Stimulated activated CD4-positive, alpha-beta T cell treated with anti-CD3 and anti-CD28 coated beads, Interleukin-2, amount 100 ng/mL, for 24 hours (primary cell): ENCODE data around the gene SLC36A3.

ENCODE experiments used
- DNase-seq, 2 donors: peaks; one replicate each; pipeline ENCODE4 v3.0.0-alpha.2; 2020

The SLC36A3 gene

DNA sequence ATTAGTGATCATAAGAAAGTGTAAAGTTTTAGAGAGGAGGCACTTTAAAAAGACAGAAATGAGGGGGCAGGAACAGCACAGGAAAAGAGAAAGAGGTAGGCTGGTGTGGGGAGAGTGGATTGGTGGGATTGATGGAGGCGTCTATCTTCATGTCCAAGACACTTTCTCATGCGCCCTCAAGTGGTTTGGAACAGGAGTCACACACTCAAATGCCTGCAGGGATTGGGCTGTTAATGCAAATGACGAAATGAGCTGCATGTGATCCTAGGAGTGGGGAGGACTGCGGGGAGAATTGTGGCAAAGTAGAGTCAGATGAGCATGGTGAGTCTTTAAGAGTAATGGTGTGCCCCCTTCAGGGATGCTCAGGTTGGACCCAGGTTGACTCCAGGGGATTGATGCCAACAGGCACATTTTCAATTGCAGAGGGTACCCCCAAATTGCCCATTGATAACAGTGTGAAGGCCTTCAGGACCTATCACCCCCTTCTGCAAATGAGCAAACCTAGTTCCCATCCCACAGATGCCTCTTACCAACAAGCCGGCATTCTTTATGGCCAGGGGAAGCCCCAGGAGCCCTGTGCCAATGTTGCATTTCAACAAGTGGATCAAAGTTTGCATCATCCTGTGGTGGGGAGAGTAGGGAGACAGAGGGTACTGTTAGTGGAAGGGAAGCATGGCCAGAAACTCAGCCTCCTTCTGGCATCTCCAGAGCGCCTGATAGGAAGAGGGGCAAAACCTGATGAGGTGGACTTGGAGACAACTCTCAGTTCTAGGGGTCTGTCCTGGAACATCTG lies 5.3 kb downstream of the SLC36A3 start:
- peak in 1 of 2 donors; percentile 3 for DNase-seq

DNA sequence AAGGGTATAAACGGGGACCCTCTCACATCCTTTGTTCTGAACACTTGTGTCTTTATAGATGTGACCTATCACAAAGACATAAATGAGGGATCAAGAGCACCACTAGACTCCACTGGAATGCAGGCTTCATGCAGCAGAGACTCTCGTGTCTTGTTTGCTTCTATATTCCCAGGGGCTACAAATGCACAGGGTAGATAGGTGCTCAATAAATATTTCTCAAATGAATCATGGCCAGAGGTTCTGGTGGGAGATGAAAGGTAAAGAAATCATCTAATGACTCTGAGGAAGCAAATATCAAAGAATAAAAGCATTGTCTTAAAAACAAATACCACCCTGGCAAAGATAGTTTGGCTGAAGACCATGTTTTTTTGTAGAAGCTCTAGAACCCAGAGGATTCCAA lies 6.6 kb downstream of the SLC36A3 start:
- DNase-seq: no peak

DNA sequence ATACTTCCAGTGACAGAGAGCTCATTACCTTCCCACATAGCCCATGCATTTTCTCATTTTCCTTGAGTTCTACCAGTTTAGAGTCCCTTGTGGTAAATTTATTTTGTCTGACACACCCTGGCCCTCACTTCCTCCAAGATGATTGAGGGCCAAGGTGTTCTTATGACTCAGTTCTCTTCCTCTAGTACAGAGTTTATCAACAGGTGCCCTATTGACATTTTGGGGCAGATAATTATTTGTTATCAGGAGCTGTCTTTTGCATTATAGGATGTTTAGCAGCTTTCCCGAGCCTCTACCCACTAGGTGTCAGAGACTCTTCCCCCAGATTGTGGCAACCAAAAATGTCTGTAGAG lies 7.1 kb downstream of the SLC36A3 start:
- DNase-seq: no peak

DNA sequence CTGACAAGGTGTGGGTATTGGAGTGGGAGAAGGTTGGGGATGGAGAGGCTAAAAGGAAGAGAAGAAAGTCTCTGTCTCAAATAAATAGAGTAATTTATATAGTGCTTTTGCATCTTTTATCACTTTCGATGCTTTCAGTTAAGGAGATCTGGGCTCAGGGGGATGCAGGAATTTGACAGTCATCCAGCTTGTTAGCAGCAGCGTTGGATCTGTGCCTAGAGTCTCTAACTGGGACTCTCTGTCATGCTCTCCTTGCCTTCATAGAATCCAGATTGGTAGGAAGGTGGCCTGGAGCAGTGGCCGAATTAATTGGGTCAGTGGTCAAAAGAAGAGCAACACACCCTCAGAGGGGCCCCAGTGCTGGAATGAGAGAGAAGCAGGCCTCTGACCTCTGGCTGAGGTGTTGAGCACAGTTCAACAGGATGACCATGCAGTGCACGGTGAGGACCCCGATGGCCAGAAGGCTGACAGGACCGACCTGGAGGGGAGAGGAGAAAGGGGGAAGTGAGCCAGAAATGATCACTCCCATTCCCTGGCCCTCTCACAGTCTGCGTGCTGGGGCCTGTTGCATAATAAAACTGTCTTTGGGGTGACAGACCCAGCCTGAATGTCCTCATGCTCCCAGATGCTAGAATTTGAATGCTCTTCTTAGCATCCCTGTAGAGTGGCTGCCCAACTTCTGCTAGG lies 7.6 kb downstream of the SLC36A3 start:
- DNase-seq: no peak

DNA sequence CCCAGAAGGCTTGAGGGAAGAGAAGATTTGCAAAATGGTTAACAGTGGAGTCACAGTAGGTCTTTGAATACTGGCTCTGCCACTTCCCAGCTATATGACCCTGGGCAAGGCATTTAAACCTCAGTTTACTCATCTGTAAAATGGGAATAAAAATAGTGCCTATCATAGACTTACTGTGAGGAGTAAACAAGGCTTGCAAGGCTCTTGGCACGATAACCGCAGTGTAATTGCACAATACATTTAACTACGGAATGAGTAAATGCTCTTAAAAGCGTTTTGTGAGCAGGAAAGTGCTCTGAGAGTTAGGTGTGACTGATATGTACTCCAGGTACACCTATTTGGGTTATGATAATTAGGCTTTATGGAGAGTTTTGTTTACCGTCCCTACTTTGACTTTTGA lies 8.4 kb downstream of the SLC36A3 start:
- no peak for DNase-seq

DNA sequence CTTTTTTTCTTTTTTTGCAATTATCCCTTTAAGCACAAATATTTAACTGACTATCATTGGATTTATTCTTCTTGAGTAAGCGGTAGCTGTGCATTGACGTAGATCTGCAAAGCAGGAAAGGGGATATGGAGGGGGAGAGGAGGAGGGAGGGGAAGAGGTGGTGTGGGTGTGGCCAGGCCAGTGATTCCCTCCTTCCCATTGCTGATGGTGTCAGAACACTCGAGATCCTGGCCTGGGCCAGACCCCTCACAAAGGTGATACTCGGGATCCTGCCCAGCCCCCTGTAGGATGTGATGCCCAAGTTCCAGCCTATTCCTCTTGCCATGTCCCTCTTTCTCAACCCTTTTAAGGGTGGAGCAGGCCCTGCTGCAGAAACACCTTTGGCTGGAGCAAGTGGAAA lies 9.9 kb downstream of the SLC36A3 start:
- no peak for DNase-seq

DNA sequence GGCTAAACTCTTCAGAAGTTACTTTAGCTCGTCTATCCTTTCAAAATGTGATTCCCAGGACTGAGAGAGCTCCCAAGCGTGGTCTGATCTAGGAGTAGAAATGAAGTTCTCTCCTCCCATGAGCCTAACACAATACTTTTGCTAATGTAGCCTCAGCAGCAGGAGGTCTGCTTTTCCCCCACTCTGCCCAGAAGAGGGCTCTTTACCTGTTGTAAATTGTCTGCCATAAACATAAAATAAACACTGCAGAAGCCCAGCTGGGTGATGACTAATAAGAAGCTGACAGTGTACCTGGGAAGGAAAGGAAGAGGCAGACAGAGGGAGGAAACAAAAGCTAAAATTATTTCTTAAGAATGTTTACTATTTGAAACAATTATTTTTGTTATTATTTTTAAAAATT lies 15.4 kb downstream of the SLC36A3 start:
- no peak for DNase-seq

DNA sequence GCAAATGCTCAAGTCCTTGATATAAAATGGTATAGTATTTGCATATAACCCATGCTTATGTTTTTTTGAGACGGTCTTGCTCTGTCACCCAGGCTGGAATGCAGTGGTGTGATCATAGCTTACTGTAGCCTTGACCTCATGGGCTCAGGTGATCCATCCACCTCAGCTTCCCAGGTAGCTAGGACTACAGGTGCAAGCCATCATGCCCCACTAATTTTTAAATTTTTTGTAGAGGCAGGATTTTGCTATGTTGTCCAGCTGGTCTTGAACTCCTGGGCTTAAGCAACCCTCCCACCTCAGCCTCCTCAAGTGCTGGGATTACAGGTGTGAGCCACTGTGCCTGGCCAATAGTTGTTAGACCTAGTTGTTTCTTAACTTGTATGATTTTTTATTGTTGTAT lies 17.3 kb downstream of the SLC36A3 start:
- no peak for DNase-seq

DNA sequence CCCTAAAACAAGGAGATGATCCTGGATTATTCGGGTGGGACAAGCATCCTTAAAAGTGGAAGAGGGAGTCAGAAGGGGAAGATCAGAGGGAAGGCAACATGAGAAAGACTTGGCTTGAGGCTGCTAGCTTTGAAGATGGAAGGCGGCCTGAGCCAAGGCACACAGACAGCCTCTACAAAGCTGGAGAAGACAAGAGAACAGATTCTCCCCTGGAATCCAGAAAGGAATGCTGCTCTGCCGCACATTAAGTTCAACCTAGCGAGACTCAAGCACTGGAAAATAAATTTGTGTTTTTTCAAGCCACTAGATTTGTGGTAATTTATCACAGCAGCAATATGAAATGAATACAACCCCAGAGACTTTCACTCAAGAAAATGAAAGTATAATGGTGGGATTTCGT lies 17.9 kb downstream of the SLC36A3 start:
- no peak for DNase-seq

DNA sequence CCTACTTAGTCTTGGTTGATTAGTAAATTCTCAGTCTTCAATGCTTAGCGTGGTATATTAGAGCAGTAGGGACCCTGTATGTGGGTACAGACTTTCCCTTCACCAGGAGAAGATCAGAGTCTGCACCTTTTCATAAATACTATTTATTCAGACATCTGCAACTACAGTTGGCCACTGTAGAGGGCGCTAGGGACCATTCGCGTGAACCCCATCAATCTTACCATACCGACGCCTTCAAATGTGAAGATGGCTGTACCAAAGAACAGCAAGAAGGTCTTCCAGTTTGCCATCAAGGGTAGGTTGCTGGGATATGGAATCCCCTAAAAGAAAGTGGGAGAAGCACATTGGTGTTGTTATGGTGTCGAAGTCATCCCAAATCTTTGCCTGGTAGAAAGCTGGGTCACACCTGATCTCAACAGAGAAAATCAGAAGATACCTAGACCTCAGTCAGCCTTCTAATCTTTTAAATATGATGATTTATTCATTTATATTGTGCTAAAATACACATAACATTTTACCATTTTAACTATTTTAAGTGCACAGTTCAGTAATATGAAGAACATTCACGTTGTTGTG lies 19.1 kb downstream of the SLC36A3 start:
- DNase-seq: no peak

DNA sequence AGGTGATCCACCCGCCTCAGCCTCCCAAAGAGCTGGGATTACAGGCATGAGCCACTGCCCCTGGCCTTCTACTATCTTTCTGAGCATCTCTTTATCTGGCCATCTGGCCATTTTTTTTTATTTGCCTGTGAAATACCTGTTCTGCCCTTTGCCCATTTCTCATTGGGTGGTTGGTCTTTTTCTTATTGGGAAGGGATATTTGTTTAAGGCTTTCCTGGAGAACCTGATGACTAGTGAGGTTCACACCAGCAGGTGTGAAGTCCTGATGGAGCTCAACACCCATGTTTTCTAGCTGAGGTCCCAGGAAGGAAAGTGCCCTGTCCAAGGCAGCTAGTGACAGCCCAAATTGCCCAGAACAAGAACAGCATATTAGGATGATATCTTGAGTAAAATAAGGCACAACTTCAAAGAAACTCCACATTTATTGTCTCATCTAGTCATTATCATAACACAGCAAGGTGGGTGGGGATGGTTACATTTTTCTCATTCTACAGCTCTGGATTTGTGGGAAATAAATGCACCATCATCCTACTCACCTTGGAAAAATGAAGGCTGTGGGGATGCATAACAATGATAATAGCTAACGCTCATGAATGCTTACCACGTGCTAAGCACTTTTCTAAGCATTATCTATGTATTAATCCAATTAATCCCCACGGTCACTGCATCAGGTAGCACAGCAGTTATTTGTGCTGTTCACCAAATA lies 20.3 kb downstream of the SLC36A3 start:
- DNase-seq: no peak

DNA sequence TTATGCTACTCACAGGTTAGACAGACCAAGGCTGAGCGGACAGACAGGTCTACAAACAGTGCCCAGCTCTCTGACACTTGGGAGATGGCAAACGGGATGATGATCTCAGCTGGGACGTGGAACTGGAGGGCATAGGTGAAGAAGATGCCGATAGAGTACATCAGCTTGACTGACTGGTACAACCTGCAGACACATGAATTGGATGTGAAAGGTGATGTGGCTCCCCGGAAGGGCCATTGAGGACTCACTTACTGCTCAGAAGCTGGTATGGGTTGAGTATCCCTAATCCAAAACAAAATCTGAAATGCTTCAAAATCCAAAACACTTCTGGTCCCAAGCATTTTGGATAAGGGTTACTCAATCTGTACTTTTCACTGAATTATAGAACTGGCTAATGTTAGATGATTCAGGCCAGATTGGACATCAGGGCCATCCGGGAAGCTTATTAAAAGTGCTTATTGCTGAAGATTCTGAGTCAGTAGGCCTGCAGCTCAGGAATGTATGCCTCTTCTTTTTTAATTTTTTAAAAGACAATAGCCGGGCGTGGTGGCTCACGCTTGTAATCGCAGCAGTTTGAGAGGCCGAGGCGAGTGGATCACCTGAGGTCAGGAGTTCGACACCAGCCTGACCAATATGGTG lies 22.4 kb downstream of the SLC36A3 start:
- DNase-seq: no peak

DNA sequence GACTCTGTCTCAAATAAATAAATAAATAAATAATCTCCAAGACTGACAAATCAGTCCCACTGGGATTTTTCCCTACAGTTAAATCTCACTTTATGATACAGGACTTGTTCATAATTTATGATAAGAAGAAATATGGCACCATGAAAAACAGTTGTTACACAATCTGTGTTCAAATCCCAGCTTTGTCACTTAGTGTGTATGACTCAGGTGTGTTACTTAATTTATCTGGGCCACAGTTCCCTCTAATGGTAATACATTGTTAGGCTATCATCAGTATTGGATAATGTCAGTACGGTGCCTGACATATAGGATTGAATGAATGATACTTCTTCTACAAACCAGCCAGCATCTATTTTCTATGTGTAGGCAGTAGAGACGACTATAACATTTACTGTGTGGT lies 23.1 kb downstream of the SLC36A3 start:
- no peak for DNase-seq

DNA sequence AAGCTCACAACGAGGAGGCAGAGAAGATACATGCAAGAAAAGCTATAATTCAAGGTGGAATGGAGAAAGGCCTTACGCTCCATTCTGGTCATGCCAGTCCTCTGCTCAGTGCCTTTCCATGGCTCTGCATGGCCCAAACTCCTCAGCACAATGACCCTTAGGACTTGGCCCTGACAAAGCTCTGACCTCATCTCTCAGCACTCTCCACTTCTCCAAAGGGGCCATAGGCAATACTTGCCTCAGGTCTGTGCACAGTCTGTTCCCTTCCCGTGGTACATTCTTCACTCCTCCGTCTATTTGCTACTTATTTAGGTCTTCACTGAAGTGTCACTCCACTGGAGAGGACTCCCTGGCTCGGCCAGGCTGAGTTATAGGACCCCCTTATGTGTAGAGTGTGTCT lies 24.7 kb downstream of the SLC36A3 start:
- DNase-seq: no peak

DNA sequence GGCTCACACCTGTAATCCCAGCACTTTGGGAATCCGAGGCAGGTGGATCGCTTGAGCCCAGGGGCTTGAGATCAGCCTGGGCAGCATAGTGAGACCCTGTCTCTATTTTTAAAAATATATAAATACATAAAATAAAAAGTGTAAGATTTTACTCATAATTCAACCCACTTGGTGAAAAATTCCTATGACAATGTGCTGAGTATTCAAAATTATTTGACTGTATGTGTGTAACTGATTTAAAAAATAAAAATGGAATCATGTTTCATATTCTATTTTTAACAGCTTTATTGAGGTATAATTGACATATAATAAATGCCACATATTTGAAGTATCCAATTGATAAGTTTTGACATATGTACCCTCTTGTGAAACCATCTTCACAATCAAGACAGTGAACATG lies 27.8 kb downstream of the SLC36A3 start:
- no peak for DNase-seq

DNA sequence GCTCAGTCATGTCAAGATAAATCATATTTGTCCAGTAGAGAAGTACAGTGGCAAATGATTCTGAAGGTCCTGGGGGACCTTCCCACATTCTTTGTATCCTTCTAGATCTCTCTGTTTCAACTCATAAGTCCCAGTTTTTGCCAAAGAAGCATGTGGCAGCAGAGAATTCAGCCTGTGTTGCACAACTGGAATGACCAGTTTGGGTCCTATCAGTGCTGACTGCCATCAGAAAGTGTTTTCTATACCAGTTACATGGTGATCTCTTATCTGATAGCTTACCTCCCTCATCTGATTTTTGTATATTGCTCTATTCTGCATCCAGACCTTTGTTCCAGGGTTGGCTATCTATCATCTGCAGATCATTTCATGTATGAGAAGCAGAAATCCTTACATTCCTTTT lies 28.9 kb downstream of the SLC36A3 start:
- no peak for DNase-seq

DNA sequence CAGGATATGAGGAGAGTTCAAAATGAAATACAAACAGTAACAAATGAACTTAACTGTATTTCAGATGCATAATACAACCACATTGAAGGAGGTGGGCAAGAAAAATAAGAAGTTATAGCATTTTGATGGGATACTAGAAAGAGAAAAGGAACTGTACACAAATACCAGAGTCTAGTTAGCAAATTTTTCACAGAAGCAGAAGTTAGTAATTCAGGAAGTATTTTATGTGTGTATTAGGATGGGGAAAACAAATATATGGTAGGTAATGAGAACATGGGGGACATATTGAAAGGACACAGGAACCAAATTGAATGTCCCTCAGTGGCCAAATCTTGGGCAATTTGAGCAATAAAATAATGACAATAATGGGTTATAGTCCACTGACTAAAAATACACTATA lies 32.2 kb downstream of the SLC36A3 start:
- no peak for DNase-seq

DNA sequence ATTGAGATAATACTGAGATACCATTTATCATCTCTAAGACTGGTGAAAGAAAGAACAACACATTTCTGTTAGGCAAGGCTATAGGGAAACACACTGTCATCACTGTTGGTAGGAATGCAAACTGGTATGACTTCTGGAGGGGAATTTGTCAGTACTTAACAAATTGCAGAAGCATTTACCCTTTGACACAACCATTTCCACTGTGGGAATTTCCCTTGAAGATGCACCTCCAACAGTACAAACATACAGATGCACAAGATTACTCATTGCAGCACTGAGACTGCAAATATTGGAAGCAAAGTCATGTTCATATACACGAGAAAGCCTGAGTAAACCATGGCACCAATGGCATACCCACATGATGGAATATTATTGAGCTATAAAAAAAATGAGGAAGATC lies 33.0 kb downstream of the SLC36A3 start:
- no peak for DNase-seq

DNA sequence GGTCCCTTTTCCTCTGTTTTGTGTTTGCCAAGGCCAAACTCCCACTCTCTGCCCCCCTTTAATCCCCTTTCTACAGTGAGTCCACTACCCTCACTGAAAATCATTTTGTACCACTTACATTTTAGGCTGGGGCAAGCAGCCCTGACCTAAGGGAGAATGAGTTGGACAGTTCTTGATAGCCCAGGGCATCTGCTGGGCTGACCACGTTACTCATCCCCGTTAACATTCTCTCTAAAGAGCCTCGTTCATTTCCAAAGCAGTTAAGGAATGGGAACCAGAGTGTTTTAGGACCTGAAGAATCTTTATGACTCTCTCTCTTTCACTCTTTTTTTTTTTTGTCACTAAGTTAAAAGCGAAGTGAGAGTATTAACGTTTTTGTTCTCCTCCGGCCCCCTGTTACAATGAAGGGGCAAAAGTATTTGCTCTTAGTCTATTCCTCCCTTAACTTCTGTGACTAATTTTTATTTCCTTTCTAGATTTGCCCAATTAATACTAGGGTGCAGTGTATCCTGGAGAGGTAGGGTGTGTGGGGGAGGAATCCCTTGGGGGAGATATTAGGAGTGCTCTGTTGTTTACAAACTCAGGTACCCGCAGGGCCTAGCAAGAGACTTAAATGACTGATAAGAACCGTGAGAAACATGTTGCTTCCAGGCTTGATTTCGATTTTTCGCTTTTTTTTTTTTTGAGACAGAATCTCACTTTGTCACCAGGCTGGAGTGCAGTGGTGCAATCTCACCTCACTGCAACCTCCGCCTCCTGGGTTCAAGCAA lies 35.9 kb downstream of the SLC36A3 start:
- no peak for DNase-seq

DNA sequence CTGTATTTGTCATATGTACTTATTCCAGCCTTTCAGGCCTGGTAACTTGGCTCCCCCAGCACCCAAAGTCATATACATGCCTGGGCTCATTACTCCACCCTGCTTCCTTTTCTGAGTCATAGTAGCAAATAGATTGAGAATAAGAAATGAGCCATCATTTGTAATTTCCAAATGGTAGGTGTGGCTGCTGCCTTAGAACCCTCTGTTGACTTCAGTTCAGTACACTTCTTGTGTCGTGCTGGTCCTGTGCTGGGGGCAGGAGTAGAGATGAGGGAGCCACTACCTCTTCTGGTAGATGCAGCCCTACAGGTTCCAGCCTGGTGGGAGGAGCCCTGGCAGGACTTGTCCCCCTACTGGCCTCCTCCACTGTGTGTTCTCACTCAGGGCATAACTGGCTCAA lies 39.5 kb downstream of the SLC36A3 start:
- DNase-seq: peak; percentile 27 to 36

DNA sequence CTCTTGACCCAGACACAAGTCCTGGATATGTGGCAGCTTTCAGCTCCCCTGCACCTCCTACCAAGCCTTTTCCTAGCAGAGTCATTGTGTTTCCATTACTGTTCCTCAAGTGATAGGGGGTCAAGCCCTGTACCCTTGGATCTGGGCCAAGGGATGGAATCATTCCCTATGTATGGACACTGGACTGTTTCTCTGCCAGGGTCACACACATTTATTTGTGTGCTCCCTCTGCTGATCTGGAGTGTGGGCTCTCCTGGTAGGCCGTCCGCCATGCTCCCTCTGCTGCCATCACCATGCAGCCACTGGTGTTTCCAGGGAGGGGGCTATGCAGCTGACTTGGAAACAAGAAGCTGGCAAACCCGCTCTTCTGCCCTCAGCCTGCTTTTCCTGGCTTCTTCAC lies 41.0 kb downstream of the SLC36A3 start:
- no peak for DNase-seq

DNA sequence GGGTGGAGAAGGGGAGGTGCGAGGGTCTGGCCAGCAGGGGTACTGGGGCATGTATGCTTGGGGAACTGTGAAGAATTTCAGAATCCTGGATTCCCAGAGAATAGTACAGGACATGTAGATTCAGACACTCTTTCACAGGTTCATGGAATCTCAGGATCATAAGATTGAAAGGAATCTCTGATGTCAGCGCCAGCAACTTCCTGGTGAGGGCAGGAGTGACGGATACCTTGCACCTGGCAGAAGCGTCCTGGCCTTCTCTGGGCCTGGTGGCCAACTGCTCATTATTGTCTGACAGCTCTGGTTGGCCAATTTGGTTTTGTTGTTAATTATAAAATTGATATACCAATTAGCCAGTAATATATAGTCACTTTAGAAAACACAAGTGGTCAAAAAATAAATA lies 43.6 kb downstream of the SLC36A3 start:
- no peak for DNase-seq

DNA sequence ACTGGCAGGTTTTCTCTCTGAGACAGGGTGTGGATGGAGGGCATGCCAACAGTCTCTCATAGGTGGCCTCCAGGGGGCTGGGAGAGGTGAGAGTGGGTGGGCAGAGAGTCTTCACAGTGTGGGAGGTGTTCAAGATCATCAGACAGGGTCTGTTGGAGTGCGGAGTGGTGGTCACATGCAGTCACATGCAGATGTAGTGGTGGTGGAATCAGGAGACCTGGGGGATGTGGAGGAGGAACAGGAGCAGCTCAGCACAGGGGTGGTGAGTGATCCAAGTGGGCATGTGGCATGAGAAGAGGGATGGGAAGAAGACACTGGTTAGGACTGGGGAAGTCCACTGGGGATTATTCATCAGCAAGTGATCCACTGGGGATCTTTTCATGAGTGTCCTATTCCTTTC lies 44.8 kb downstream of the SLC36A3 start:
- no peak for DNase-seq
